ENCODE results near the gene TERB1.

Gene TERB1

DNA sequence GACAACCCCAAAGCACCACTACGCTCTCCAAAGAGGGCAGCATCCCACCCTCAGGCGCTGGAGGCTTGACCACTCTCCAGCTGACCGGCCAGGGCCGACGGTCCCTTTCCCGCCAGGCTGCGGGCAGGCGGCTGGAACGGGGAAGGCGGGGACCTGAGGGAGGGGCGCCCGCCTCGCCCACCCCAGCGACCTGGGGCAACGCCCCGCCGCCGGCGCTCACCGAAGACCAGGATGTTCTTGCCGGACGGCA, 50.4 kb downstream of the TERB1 start (continued):
- TF ChIP-seq ZBTB48 (tag by site-specific recombination; IDR thresholded peaks at IDR 0.05) (0 out of 2 replicates have a peak, but pooled peaks have one; percentile 54), KLF16 (tag by site-specific recombination; IDR thresholded peaks at IDR 0.05) (peak; percentile 75), ZNF596 (tag by site-specific recombination; IDR thresholded peaks at IDR 0.05) (no peak)

DNA sequence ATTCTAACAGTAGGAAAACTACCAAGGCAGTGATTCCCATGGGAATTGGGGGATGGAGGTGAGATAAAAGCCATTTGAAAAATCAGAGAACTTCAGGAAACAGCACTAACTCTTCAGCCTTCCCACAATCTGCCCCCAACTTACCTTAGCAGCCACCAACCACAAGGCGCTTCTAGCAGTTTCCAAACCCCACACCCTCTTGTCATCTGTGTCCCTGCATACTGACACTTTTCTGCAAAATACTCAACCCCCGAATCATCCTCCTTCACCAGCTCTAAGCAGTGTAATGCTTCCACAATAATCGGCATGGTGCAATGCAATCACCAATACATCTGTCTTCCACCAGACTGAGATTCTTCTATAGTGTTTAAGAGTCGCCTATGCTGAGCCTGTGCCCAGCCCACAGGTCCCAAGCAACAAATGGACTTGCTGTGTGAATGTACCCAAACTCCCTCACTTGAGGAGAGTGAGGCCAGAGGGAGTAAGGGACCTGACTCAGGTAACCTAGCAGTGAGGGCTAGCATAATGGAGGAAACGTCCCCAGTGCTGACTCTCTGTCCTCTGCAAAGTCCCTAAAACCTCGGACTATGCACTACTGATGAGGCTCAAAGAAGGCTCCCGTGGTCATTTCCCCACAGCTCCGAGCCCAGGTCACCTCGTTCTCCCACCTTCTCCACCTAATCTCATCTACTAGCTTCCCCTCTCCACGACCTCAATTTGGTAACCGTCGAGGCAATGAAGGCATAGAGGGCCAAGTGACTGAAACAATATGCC, 50.9 kb downstream of the TERB1 start:
- H3K9me3 ChIP-seq (ENCODE audit: control insufficient read depth, insufficient read depth, low read depth, low read length), result no peaks in the 10 kb centered on the region
- ChIA-PET CTCF (interaction anchor here (0.6 to 2.9 kb wide), 6 partner anchors 9 to 150 kb away, joined by 3 to 40 read pairs (median 12); no protein-coding TSS in a partner anchor), POLR2A (interaction anchor here (2.0 kb wide), 1 partner anchor 9 kb away, joined by 9 read pairs; no protein-coding TSS in a partner anchor)
- TF ChIP-seq SCRT2 (tag by site-specific recombination; IDR thresholded peaks at IDR 0.05) (peak; percentile 65; the same call in 1 of the 2 replicates), ZBTB48 (tag by site-specific recombination; IDR thresholded peaks at IDR 0.05) (peak; percentile 67)
- TF ChIP-seq, protein P1, sequence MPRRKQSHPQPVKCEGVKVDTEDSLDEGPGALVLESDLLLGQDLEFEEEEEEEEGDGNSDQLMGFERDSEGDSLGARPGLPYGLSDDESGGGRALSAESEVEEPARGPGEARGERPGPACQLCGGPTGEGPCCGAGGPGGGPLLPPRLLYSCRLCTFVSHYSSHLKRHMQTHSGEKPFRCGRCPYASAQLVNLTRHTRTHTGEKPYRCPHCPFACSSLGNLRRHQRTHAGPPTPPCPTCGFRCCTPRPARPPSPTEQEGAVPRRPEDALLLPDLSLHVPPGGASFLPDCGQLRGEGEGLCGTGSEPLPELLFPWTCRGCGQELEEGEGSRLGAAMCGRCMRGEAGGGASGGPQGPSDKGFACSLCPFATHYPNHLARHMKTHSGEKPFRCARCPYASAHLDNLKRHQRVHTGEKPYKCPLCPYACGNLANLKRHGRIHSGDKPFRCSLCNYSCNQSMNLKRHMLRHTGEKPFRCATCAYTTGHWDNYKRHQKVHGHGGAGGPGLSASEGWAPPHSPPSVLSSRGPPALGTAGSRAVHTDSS (tag by site-specific recombination; IDR thresholded peaks at IDR 0.05), result no peak
- H3K4me3 ChIP-seq (ENCODE audit: low read depth, low read length), result peak overlapping the region; percentile 87
- H3K36me3 ChIP-seq (ENCODE audit: control insufficient read depth in 2 of 2, insufficient read depth in 1 of 2, low read length in 2 of 2), result peaks cover 33 to 50% of the 10 kb centered on the region in 2 experiments; a peak in 2 of 3 replicates
- peak overlapping the region; percentile 98; the same call in 1 of the 2 replicates for H3K27ac ChIP-seq (ENCODE audit: extremely low read depth, low read depth, low read length)
- peaks cover 6% of the 10 kb centered on the region for H3K4me1 ChIP-seq (ENCODE audit: control insufficient read depth, insufficient read depth, low read length)

DNA sequence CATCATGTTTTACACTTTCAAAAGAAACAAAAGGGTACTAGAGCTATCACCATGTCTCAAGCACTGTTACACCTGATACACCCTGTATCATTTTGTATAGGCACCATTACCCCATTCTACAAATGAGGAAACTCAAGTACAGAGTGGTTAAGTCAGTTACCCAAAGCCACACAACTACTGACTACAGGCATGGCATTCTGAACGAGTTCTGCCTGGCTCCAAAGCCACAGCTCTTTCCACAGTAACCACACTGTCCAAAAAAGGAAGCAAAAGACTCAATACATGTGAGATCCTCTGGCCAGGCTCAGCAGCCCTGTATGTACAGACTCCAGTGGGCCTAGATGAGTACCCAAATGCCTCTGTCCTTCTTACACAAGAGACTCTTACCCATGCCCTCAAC, 54.7 kb downstream of the TERB1 start:
- peaks cover 58 to 84% of the 10 kb centered on the region in 2 experiments for H3K36me3 ChIP-seq (ENCODE audit: control insufficient read depth in 2 of 2, insufficient read depth in 1 of 2, low read length in 2 of 2)
- H3K4me1 ChIP-seq (ENCODE audit: control insufficient read depth, insufficient read depth, low read length), result peaks cover 13% of the 10 kb centered on the region
- ChIA-PET CTCF (interaction anchor here (0.7 kb wide), 1 partner anchor 17 kb away, joined by 6 read pairs; no protein-coding TSS in a partner anchor), POLR2A (interaction anchor here (0.6 kb wide), 1 partner anchor 20 kb away, joined by 3 read pairs; no protein-coding TSS in a partner anchor)
- H3K9me3 ChIP-seq (ENCODE audit: control insufficient read depth, insufficient read depth, low read depth, low read length), result no peaks in the 10 kb centered on the region
- H3K27ac ChIP-seq (ENCODE audit: extremely low read depth, low read depth, low read length), result no peak overlapping the region
- H3K4me3 ChIP-seq (ENCODE audit: low read depth, low read length), result no peak overlapping the region
- TF ChIP-seq ZNF324 (tag by site-specific recombination; IDR thresholded peaks at IDR 0.05) (no peak), ZNF549 (tag by site-specific recombination; IDR thresholded peaks at IDR 0.05) (no peak), ZNF133 (tag by site-specific recombination; IDR thresholded peaks at IDR 0.05) (no peak), ZNF202 (tag by site-specific recombination; IDR thresholded peaks at IDR 0.05; ENCODE audit: borderline replicate concordance) (no peak), ZNF521 (tag by site-specific recombination; IDR thresholded peaks at IDR 0.05) (no peak), ZNF350 (tag by site-specific recombination; IDR thresholded peaks at IDR 0.05) (no peak), ZNF843 (tag by site-specific recombination; IDR thresholded peaks at IDR 0.05) (no peak), ZNF626 (tag by site-specific recombination; IDR thresholded peaks at IDR 0.05) (no peak), REPIN1 (tag by site-specific recombination; IDR thresholded peaks at IDR 0.05; ENCODE audit: low read depth) (no peak), ZNF514 (tag by site-specific recombination; IDR thresholded peaks at IDR 0.05) (no peak), ZNF596 (tag by site-specific recombination; IDR thresholded peaks at IDR 0.05) (no peak), ZSCAN23 (tag by site-specific recombination; IDR thresholded peaks at IDR 0.05) (no peak), SCRT2 (tag by site-specific recombination; IDR thresholded peaks at IDR 0.05) (no peak)
- TF ChIP-seq, protein P2, sequence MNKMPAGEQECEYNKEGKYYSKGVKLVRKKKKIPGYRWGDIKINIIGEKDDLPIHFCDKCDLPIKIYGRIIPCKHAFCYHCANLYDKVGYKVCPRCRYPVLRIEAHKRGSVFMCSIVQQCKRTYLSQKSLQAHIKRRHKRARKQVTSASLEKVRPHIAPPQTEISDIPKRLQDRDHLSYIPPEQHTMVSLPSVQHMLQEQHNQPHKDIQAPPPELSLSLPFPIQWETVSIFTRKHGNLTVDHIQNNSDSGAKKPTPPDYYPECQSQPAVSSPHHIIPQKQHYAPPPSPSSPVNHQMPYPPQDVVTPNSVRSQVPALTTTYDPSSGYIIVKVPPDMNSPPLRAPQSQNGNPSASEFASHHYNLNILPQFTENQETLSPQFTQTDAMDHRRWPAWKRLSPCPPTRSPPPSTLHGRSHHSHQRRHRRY (tag by site-specific recombination; IDR thresholded peaks at IDR 0.05), result no peak
- TF ChIP-seq, protein P3, sequence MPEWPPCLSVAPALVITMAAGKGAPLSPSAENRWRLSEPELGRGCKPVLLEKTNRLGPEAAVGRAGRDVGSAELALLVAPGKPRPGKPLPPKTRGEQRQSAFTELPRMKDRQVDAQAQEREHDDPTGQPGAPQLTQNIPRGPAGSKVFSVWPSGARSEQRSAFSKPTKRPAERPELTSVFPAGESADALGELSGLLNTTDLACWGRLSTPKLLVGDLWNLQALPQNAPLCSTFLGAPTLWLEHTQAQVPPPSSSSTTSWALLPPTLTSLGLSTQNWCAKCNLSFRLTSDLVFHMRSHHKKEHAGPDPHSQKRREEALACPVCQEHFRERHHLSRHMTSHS (tag by site-specific recombination; IDR thresholded peaks at IDR 0.05), result no peak
- TF ChIP-seq, protein P4, sequence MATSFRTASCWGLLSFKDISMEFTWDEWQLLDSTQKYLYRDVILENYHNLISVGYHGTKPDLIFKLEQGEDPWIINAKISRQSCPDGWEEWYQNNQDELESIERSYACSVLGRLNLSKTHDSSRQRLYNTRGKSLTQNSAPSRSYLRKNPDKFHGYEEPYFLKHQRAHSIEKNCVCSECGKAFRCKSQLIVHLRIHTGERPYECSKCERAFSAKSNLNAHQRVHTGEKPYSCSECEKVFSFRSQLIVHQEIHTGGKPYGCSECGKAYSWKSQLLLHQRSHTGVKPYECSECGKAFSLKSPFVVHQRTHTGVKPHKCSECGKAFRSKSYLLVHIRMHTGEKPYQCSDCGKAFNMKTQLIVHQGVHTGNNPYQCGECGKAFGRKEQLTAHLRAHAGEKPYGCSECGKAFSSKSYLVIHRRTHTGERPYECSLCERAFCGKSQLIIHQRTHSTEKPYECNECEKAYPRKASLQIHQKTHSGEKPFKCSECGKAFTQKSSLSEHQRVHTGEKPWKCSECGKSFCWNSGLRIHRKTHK (tag by site-specific recombination; IDR thresholded peaks at IDR 0.05), result no peak

Data from HEK293 (cell line).